Measurements from ENCODE around the gene TTC12. TPM values are rescaled to one million over a fixed set of nuclear protein-coding genes. Genes with fewer than 3 reads are reported as not detected.
"Not testable (repeated sequence)": the region's sequence is repeated elsewhere in the genome, so short reads cannot be mapped to it uniquely, and the experiment has no call there.

TTC12 gene
- total RNA-seq, 1 experiment from 2014 or later: 11.9 TPM

GRCh38 chr11:113286009-113286408 lies 28.4 kb upstream of the TTC12 start:
- no peak for DNase-seq (ENCODE audit: low spot score)

- DNase-seq (ENCODE audit: low spot score): no peak
Measured at GRCh38 chr11:113286509-113287497, 27.6 kb upstream of the TTC12 start.

DNA sequence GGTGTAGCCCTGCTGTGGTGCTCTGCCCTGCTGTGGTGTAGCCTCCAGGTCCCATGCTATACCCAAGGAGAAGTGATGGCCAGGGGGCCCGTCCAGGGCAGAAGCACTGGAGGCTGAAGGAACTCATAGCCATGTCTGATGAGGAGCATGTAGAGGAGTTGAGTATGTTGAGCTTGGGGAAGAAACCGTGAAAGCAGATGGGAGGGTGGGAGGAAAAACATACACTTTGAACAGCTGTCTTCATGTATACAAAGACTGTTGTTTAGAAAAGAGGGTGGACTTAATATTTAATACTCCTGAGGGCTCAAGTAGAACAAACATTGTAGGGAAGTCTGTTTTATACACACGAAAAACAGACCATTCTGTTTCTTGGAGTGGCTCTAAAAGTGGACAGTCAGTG lies 26.6 kb upstream of the TTC12 start:
- DNase-seq (ENCODE audit: low spot score): no peak

DNA sequence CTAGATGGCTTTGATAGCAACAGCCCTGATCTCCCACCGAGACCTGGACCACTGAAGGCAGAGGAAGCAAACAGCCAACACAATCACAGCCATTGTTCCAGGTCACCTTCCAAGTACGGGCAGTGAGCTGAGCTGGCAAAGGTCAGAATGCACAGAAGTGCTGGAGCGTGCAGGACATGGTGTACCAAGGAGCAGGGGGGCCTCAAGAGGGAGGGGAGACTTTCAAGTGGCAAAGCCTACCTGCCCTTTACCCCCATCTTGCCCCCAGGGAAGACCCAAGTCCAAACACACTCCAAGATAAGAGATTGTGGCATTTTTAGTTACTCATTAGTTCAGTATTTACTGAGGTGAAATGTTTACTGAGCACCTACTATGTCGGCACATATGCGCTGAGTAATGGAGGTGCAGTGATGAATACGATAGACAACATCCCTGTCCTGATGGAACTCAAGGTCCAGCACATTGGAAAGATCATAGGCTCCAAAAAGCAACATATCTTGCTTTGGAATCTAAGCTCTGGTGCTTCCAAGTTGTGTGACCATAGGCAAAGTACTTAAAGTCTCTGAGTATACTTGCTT lies 26.0 kb upstream of the TTC12 start:
- no peak for DNase-seq (ENCODE audit: low spot score)

- DNase-seq (ENCODE audit: low spot score): peak; percentile 84
Measured at GRCh38 chr11:113289431-113290187, 24.8 kb upstream of the TTC12 start.

GRCh38 chr11:113293936-113294335 lies 20.4 kb upstream of the TTC12 start:
- no peak for DNase-seq (ENCODE audit: low spot score)

DNA sequence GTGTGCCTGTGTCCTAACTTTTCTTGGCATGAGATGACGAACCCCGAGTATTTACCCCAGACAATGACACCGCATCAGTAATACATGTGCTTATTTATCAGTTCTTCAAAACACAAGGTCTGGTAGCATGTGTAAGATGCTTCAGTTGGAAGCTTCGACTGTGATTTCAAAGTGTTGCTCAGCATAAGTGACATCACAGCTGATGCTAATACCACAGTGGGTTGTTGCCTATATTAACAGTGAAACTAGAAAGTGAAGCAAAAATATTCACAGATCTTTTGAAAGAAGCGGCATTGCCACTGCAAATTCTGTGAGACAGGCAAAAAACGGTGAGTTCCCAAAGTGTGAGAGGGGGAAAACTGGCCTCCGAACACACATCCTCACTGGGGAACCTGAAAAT lies 18.4 kb upstream of the TTC12 start:
- no peak for DNase-seq (ENCODE audit: low spot score)

DNA sequence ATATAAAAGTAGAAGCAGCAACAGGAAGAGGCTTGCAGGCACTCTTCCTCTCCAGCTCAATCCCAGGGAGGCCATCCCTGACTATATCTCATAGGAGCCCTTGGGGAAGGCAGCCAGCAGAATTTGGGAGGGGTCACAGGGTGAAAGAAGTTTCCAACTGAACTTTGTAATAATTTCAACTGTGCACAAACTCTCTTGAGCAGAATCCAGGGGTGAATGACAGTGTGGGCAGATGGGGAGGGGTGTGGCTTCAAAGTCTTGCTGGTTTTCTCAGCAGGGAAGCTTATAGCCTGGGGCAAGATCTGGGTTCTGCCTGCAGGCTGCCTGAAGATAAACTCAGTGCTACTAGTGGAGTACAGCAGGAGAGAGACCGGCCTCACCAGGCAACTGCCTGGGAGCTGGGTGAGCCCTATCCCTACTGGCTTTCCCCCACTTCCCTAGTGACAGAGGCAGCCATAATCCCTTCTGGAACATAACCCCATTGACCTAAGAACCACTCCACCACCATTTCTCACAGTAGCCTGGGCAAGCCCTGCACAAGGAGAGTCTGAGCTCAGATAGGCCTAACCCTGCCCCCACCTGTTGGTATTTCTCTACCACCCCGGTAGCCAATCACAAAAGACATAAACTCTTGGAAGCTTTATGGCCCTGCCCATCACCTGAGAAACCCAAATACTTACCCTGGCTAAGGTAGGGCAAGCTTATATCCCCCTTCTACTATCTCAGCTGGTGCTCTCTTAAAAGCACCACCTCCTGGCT lies 17.8 kb upstream of the TTC12 start:
- no peak for DNase-seq (ENCODE audit: low spot score)

DNA sequence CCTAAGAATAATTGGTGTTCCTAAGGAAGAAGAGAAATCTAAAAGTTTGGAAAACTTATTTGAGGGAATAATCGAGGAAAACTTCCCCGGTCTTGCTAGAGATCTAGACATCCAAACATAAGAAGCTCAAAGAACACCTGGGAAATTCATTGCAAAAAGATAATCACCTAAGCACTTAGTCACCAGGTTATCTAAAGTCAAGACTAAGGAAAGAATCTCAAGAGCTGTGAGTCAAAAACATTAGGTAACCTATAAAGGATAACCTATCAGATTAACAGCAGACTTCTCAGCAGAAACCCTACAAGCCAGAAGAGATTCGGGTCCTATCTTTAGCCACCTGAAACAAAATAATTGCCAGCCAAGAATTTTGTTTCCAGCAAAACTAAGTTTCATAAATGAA lies 15.9 kb upstream of the TTC12 start:
- DNase-seq (ENCODE audit: low spot score): not testable (repeated sequence)

GRCh38 chr11:113304916-113305315 lies 9.5 kb upstream of the TTC12 start:
- DNase-seq (ENCODE audit: low spot score): no peak

DNA sequence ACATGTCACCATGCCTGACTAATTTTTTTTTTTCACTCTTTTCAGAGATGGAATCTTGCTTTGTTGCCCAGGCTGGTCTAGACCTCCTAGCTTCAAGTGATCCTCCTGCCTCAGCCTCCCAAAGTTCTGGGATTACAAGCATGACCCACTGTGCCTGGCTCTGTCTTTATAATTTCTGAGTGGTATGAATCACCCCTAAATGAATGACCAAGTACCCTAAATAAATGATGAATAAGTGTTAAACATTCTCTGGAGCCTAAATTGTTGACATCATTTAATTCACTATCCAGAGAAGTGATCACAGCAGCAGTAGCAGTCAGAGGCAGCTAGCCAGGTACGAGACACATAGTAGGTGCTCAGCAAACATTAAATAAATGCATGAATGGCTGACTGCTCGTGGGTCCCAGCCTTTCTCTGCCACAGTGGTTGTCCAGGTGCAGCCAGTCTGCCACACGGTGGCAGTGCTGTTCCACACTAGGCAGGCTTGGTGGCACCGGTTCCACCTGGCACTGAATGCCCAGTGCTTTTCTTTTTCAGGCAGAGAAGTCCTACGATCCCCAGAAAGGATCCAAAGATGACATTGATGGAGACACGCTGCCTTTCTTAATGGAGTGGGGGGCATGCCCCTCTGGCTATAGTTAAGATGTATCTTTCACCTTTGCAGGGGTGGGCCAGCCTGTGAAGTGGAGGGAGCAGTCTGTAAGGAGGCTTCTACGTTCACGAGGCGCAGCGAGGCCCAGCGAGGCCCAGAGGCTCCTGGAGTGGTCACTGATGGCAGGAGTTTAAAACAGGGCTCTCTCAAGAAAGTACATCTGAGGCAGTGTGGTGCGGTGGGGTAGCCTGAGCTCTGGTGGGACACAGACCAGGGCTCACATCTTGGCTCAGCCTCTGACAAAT lies 8.7 kb upstream of the TTC12 start:
- peak; percentile 94 for DNase-seq (ENCODE audit: low spot score)

GRCh38 chr11:113308601-113309000 lies 5.8 kb upstream of the TTC12 start:
- DNase-seq (ENCODE audit: low spot score): no peak

DNA sequence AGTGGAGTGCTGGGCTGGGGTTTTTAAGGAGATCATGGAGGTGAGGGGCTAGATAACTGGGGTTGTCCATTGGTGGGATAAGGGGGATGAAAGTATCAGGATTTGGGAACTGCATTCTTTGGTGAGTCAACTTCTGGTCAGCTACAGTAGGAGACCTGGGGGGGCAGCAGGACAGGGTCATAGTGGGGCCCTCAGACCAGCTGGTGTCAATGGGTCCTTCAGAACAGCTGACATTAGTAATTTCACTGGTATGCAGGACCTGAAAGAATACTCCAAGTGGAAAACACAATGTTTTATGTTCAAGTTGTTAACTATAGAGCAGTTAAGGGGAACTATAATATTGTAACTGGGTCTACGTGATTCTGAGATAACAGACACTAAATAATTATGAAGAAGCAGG lies 2.8 kb upstream of the TTC12 start:
- no peak for DNase-seq (ENCODE audit: low spot score)

- DNase-seq (ENCODE audit: low spot score): peak; percentile 7
Measured at GRCh38 chr11:113313601-113314000, 782 bp upstream of the TTC12 start.

DNA sequence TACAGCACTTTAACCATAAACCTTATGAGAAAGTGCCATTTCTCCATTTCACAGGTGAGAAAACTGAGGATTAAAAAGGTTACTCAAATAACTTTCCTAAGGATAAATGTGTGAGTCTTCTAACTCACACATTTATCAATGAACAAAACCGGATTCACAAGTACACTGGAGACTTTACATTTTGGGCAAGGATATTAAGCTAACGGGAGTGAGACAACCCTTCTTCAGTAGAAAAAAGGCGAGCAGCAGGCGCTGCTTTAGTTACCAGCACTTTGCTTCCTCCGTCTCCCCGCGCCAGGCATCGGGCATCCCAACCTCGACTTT lies 356 bp upstream of the TTC12 start:
- DNase-seq (ENCODE audit: low spot score): no peak

GRCh38 chr11:113315811-113316210 lies 1.4 kb downstream of the TTC12 start:
- DNase-seq (ENCODE audit: low spot score): no peak

GRCh38 chr11:113316256-113316655 lies 1.9 kb downstream of the TTC12 start:
- no peak for DNase-seq (ENCODE audit: low spot score)

DNA sequence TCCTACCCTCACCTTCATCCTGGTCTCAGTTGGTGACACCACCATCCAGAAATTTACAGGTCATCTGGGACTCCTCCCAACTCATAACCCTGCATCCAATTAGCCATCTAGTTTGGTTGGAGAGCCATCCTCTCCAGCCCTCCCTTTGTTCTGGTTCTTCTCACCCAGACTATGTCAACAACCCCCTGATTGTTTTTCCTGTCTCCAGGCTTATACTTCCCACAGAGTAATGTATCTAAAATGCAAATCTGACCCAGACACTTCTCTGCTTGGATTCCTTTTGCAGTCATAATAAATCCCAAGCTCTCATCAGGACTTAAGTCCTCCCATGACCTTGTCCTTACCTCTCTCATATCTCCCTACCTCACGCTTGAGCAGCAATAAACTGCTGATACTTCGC lies 3.0 kb downstream of the TTC12 start:
- DNase-seq (ENCODE audit: low spot score): no peak

DNA sequence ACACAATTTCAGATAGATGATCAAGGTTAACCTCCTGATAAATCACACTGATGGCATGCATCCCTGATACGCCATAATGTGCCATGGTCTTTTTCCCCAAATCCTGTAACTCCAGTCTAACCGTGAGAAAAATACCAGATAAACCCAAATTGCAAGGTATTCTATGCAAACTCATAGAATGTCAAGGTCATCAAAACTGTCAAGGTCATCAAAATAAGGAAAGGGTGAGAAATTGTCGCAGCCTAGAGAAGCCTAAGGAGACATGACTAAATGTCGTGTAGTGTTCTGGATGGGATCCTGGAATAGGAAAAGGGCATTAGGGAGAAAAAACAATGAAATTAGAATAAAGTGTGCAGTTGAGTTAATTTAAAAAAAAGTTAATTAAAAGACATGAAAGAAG lies 4.7 kb downstream of the TTC12 start:
- no peak for DNase-seq (ENCODE audit: low spot score)

DNA sequence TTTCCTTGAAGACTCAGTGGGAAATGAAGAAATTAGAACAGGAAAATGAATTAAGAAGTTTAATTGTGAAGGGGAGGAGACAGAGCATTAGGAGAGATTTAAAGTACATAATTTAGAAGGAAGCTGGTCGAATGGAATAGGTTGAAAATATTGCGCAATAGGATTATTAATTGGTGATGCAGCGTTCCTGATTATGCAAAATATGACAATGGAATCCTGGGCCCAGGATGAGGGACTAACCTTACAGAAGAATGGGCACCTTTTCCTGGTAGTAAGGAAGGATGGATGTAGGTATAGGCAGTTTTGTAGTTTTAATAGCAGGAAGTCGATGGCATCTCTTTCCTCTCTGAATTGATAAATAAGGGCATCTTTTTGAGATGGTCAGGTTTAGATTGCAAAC lies 7.8 kb downstream of the TTC12 start:
- no peak for DNase-seq (ENCODE audit: low spot score)

GRCh38 chr11:113324250-113324649 lies 9.9 kb downstream of the TTC12 start:
- DNase-seq (ENCODE audit: low spot score): no peak

Data from HT-29 (cell line).